HepG2 (cell line): ENCODE results near the gene PODXL2. TPM values are rescaled to one million over a fixed set of nuclear protein-coding genes. Genes with fewer than 3 reads are reported as not detected.

Experiments
- AKNA ChIP-seq: sonication (generic); formaldehyde crosslinking; IDR thresholded peaks from 2 replicates; pipeline ENCODE4 v1.4.0; 2020; ENCODE audit warnings: missing genetic modification reagents, borderline replicate concordance
- ETV5 ChIP-seq: IDR thresholded peaks from 2 replicates; pipeline ENCODE4 v1.6.1; 2018; ENCODE audit warnings: missing biosample characterization, missing genetic modification reagents, inconsistent platforms, borderline replicate concordance
- FOXP1 ChIP-seq, 2 experiments: fragments of 450-650 bp in 1 of 2; IDR thresholded peaks; 2 replicates each; pipeline ENCODE4 v1.6.1; 2017 to 2018; ENCODE audit warnings: antibody characterized with exemption in 1 of 2
- GABPB1 ChIP-seq: IDR thresholded peaks from 2 replicates; pipeline ENCODE4 v1.6.1; 2016; ENCODE audit warnings: mild to moderate bottlenecking, missing genetic modification reagents, moderate library complexity, missing compliant biosample characterization
- HMG20A ChIP-seq: IDR thresholded peaks from 2 replicates; pipeline ENCODE4 v1.6.1; 2016; ENCODE audit warnings: borderline replicate concordance
- MXD1 ChIP-seq: sonication (generic); formaldehyde crosslinking; IDR thresholded peaks from 2 replicates; pipeline ENCODE4 v1.4.0; 2020; ENCODE audit warnings: mild to moderate bottlenecking, missing genetic modification reagents
- SMAD3 ChIP-seq: sonication (generic); formaldehyde crosslinking; IDR thresholded peaks from 2 replicates; pipeline ENCODE4 v1.4.0; 2020; ENCODE audit warnings: missing genetic modification reagents
- TMF1 ChIP-seq: sonication (generic); formaldehyde crosslinking; IDR thresholded peaks from 2 replicates; pipeline ENCODE4 v1.8.1; 2022; ENCODE audit warnings: low read depth, missing genetic modification reagents
- ZBTB39 ChIP-seq: sonication (generic); formaldehyde crosslinking; IDR thresholded peaks from 2 replicates; pipeline ENCODE4 v1.5.0; 2020; ENCODE audit warnings: missing genetic modification reagents
- ZNF121 ChIP-seq: sonication (generic); formaldehyde crosslinking; IDR thresholded peaks from 2 replicates; pipeline ENCODE4 v1.5.0; 2020; ENCODE audit warnings: mild to moderate bottlenecking, missing genetic modification reagents
- ZNF558 ChIP-seq: sonication (generic); formaldehyde crosslinking; IDR thresholded peaks from 2 replicates; pipeline ENCODE4 v1.9.0; 2022; ENCODE audit warnings: mild to moderate bottlenecking, missing genetic modification reagents, borderline replicate concordance
- ZNF737 ChIP-seq: sonication (generic); formaldehyde crosslinking; IDR thresholded peaks from 2 replicates; pipeline ENCODE4 v1.5.0; 2020; ENCODE audit warnings: missing genetic modification reagents, mild to moderate bottlenecking, borderline replicate concordance
- polyA plus RNA-seq, 8 experiments: library from polyadenylated mRNA; depleted of rRNA in 3 of 8; stranded (reverse) in 7 of 8; unstranded in 1 of 8; fragments of >200 nt; fragmentation: Illumina TruSeq in 4 of 8; extraction: Trizol in 4 of 8; gene quantifications; 2 replicates each; pipeline versions ENCODE4 v1.2.1 to v1.2.3, GENCODE V29; 2011 to 2016; ENCODE audit warnings: low read depth in 4 of 8, missing spikeins in 1 of 8, mixed read lengths in 1 of 8; ENCODE audit not compliant: insufficient read depth in 1 of 8
- total RNA-seq, 5 experiments: library from RNA; depleted of rRNA; stranded (reverse); fragments of >200 nt; fragmentation: Illumina TruSeq; extraction: Trizol; gene quantifications; 2 replicates each; pipeline ENCODE4 v1.2.3, GENCODE V29; 2016; ENCODE audit warnings: low read depth in 1 of 5

The PODXL2 gene
- total and polyA plus RNA-seq, 2 of the 13 experiments (the other 11 are each of a cell fraction or from before 2014, with no cell fraction given): 20.4 to 25.1 TPM

- no peak for TF ChIP-seq ZBTB39 (CRISPR knock-in tag)
- 0 out of 2 replicates have a peak, but pooled peaks have one; percentile 72 for TF ChIP-seq ZNF558 (CRISPR knock-in tag)
- TF ChIP-seq TMF1 (CRISPR knock-in tag): peak; percentile 83
- TF ChIP-seq FOXP1 (IDR thresholded peaks at IDR 0.05): no peak
- no peak for TF ChIP-seq FOXP1 (CRISPR knock-in tag; IDR thresholded peaks at IDR 0.05)
- TF ChIP-seq ZNF737 (CRISPR knock-in tag): no peak
- TF ChIP-seq HMG20A (CRISPR knock-in tag): no peak
- TF ChIP-seq MXD1 (CRISPR knock-in tag): peak; percentile 57; the same call in 1 of the 2 replicates
- TF ChIP-seq SMAD3 (CRISPR knock-in tag): no peak
- peak; percentile 71 for TF ChIP-seq GABPB1
- peak; percentile 52; the same call in 1 of the 2 replicates for TF ChIP-seq ZNF121
- TF ChIP-seq ETV5 (CRISPR knock-in tag): 0 out of 2 replicates have a peak, but pooled peaks have one; percentile 28
- 0 out of 2 replicates have a peak, but pooled peaks have one; percentile 36 for TF ChIP-seq AKNA (CRISPR knock-in tag)
These were observed at the start of gene PODXL2 (continued) for GRCh38 chr3:127628788-127629466.
